CD4-positive, alpha-beta T cell treated with Interleukin-10 for 1 hour (primary cell): ENCODE results near the gene ZSCAN22.
"Not testable (repeated sequence)": the region's sequence is repeated elsewhere in the genome, so short reads cannot be mapped to it uniquely, and the experiment has no call there.

Source experiments
- DNase-seq: peaks from one replicate; pipeline ENCODE4 v3.0.0-alpha.2; 2020

Gene ZSCAN22

GRCh38 chr19:58319241-58319640, 7.6 kb upstream of the ZSCAN22 start:
- no peak for DNase-seq

- no peak for DNase-seq
Observed at GRCh38 chr19:58325311-58326022, 1.3 kb upstream of the ZSCAN22 start.

- DNase-seq, result no peak
Observed at GRCh38 chr19:58326501-58326913, 287 bp upstream of the ZSCAN22 start.

- DNase-seq, result peak; percentile 28
Observed at GRCh38 chr19:58328999-58329398, 2.2 kb downstream of the ZSCAN22 start.

- DNase-seq, result no peak
Observed at GRCh38 chr19:58330458-58330857, 3.7 kb downstream of the ZSCAN22 start.

- no peak for DNase-seq
Observed at GRCh38 chr19:58332697-58333096, 5.9 kb downstream of the ZSCAN22 start.

GRCh38 chr19:58334691-58335249, 8.0 kb downstream of the ZSCAN22 start:
- no peak for DNase-seq

- DNase-seq, result no peak
Observed at GRCh38 chr19:58335630-58336029, 8.8 kb downstream of the ZSCAN22 start.

GRCh38 chr19:58336216-58336615, 9.4 kb downstream of the ZSCAN22 start:
- no peak for DNase-seq

GRCh38 chr19:58336820-58337219, 10.0 kb downstream of the ZSCAN22 start:
- DNase-seq, result no peak

- DNase-seq, result no peak
Observed at GRCh38 chr19:58338336-58338735, 11.5 kb downstream of the ZSCAN22 start.

- no peak for DNase-seq
Observed at GRCh38 chr19:58338825-58339558, 12.2 kb downstream of the ZSCAN22 start.

GRCh38 chr19:58345558-58345957, 18.8 kb downstream of the ZSCAN22 start:
- DNase-seq, result no peak

GRCh38 chr19:58346961-58347929, 20.5 kb downstream of the ZSCAN22 start:
- DNase-seq, result peak; percentile 77

GRCh38 chr19:58348080-58348479, 21.3 kb downstream of the ZSCAN22 start:
- not testable (repeated sequence) for DNase-seq

GRCh38 chr19:58349590-58349989, 22.8 kb downstream of the ZSCAN22 start:
- DNase-seq, result no peak

- no peak for DNase-seq
Observed at GRCh38 chr19:58350001-58350861, 23.4 kb downstream of the ZSCAN22 start.

GRCh38 chr19:58350871-58351557, 24.2 kb downstream of the ZSCAN22 start:
- DNase-seq, result no peak

GRCh38 chr19:58351558-58351878, 24.7 kb downstream of the ZSCAN22 start:
- no peak for DNase-seq

- DNase-seq, result no peak
Observed at GRCh38 chr19:58351990-58352755, 25.4 kb downstream of the ZSCAN22 start.
